ENCODE measurements around the gene WBP2. TPM values are rescaled to one million over a fixed set of nuclear protein-coding genes. Genes with fewer than 3 reads are reported as not detected.

WBP2 gene
- total RNA-seq, 4 donors from 2014 or later, result 27.7 to 75.1 (median 56.8) TPM

DNA sequence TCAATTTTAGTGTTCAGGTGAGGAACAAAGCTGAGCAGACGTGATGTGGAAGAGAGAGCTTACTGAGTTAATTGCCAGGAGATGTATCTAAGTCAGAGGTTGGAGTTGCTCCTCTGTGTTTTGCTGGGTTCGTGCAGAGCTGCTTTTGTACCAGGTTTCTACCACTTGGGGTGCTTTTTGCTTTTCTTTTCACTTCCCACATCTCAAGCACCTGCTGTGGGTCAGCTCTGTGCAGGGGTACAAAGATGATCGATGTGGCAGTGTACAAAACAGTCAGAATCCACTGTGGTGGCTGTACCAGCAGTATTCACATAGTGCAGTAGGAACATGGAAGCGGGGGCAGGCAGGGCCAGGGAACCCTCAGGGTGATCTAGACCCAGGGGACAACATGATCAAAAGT lies 55.7 kb downstream of the WBP2 start:
- H3K36me3 ChIP-seq, result peaks cover 0 to 14% (median 4%) of the 10 kb centered on the region in 4 donors
- 78 to 86% methylated on average over 1 to 4 of the region's 4 CpGs for WGBS, 2 donors (ENCODE audit: low coverage in 1 of 2)

DNA sequence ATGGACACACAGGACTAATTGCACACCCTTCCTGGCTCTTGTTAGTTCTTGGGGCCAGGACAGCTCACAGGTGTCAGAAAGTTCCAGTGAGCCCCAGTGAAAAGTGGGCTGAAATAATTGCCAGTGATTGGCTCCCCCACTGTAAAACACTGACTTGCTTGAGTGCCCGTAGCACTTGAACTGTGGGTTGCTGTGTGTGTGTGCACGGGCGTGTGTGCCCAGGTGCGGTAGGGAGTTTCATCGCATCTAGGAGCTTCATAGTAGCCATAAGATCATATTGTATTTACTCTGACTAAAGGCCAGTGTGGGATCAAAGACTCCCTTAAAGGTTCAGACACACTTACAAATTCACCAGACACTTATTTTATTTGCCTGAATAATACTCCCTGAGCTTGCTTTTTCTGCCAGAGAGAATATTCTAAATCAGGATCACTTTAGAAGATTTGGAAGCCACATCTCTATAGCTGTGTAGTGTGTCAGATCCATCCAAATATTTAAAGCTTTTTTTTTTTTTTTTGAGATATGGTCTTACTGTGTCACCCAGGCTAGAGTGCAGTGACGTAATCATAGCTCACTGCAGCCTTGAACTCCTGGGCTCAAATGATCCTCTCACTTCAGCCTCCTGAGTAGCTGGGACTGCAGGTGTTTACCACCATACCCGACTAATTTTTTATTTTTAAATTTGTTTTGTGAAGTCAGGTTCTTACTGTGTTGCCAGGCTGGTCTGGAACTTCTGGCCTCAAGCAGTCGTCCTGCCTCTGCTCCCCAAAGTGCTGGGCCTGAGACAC lies 59.1 kb downstream of the WBP2 start:
- H3K27me3 ChIP-seq, result no peaks in the 10 kb centered on the region
- no peak overlapping the region for H3K27ac ChIP-seq
- in situ Hi-C loops (cut with MboI; ENCODE audit: low pct_ligation_motif_present in 1 of 4, low pct_unique_long_range_greater_than_20kb in 1 of 4, low sequenced_read_pairs in 3 of 4), result no loop called here
- intact Hi-C loops (cut with DNase I; ENCODE audit: low total_unique reads), result no loop called here
- no peaks in the 10 kb centered on the region for H3K4me1 ChIP-seq
- TF ChIP-seq POLR2AphosphoS5 (IDR thresholded peaks at IDR 0.05), result no peak
- no peak for TF ChIP-seq POLR2A (IDR thresholded peaks at IDR 0.05)
- TF ChIP-seq, protein P1, sequence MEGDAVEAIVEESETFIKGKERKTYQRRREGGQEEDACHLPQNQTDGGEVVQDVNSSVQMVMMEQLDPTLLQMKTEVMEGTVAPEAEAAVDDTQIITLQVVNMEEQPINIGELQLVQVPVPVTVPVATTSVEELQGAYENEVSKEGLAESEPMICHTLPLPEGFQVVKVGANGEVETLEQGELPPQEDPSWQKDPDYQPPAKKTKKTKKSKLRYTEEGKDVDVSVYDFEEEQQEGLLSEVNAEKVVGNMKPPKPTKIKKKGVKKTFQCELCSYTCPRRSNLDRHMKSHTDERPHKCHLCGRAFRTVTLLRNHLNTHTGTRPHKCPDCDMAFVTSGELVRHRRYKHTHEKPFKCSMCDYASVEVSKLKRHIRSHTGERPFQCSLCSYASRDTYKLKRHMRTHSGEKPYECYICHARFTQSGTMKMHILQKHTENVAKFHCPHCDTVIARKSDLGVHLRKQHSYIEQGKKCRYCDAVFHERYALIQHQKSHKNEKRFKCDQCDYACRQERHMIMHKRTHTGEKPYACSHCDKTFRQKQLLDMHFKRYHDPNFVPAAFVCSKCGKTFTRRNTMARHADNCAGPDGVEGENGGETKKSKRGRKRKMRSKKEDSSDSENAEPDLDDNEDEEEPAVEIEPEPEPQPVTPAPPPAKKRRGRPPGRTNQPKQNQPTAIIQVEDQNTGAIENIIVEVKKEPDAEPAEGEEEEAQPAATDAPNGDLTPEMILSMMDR (IDR thresholded peaks at IDR 0.05), result no peak
- no peak for TF ChIP-seq EP300 (IDR thresholded peaks at IDR 0.05; ENCODE audit: low read depth)
- no peaks in the 10 kb centered on the region for H3K9me3 ChIP-seq
- DNase-seq, result no peak
- WGBS, 2 donors (ENCODE audit: low coverage in 1 of 2), result 76 to 92% methylated on average over 3 to 8 of the region's 8 CpGs
- H3K4me3 ChIP-seq, result no peak overlapping the region
- H3K36me3 ChIP-seq, result peaks cover 0 to 20% (median 4%) of the 10 kb centered on the region in 4 donors

More for the DNA sequence above, 55.7 kb downstream of the WBP2 start:
- TF ChIP-seq, protein P1 (IDR thresholded peaks at IDR 0.05), result no peak
- TF ChIP-seq POLR2A (IDR thresholded peaks at IDR 0.05) (no peak), POLR2AphosphoS5 (IDR thresholded peaks at IDR 0.05) (no peak), EP300 (IDR thresholded peaks at IDR 0.05; ENCODE audit: low read depth) (no peak)
- no peaks in the 10 kb centered on the region for H3K27me3 ChIP-seq
- intact Hi-C loops (cut with DNase I; ENCODE audit: low total_unique reads), result no loop called here
- no peaks in the 10 kb centered on the region for H3K4me1 ChIP-seq
- H3K27ac ChIP-seq, result no peak overlapping the region
- no peak overlapping the region for H3K4me3 ChIP-seq
- in situ Hi-C loops (cut with MboI; ENCODE audit: low pct_ligation_motif_present in 1 of 4, low pct_unique_long_range_greater_than_20kb in 1 of 4, low sequenced_read_pairs in 3 of 4), result no loop called here
- no peak for DNase-seq
- no peaks in the 10 kb centered on the region for H3K9me3 ChIP-seq

Other genes with a start within 250 kb of the WBP2 start
- gene SMIM5, start 221.9 kb downstream of the WBP2 start, total RNA-seq, result 10 to 100 TPM in 3 of 4 donors, not detected in 1; 31.3 to 71.4 (median 50.0) TPM
- gene RECQL5, start 188.2 kb downstream of the WBP2 start, total RNA-seq, result 100 to 1,000 TPM in 2 of 4 donors, 10 to 100 TPM in 2; 25.1 to 129 (median 80.3) TPM
- gene SAP30BP, start 188.0 kb downstream of the WBP2 start, total RNA-seq, result 10 to 100 TPM; 49.0 to 83.8 (median 71.4) TPM
- 100 to 1,000 TPM; 196 to 323 (median 229) TPM for gene ITGB4, start 133.9 kb downstream of the WBP2 start, total RNA-seq
- 100 to 1,000 TPM in 1 of 4 donors, 10 to 100 TPM in 1, 1 to 10 TPM in 2; 9.3 to 116 (median 30.9) TPM for gene GALK1, start 90.1 kb downstream of the WBP2 start, total RNA-seq
- 10 to 100 TPM; 24.0 to 99.1 (median 63.1) TPM for gene UNK, start 70.5 kb downstream of the WBP2 start, total RNA-seq
- gene UNC13D, start 10.9 kb downstream of the WBP2 start, total RNA-seq, result 10 to 100 TPM in 3 of 4 donors, 1 to 10 TPM in 1; 3.0 to 48.3 (median 16.2) TPM
- 100 to 1,000 TPM in 1 of 4 donors, 10 to 100 TPM in 3; 38.6 to 118 (median 41.0) TPM for gene TRIM47, start 23.2 kb upstream of the WBP2 start, total RNA-seq
- gene TRIM65, start 41.6 kb upstream of the WBP2 start, total RNA-seq, result 10 to 100 TPM; 16.8 to 21.7 (median 20.5) TPM
- gene MRPL38, start 49.5 kb upstream of the WBP2 start, total RNA-seq, result 100 to 1,000 TPM in 1 of 4 donors, 10 to 100 TPM in 3; 40.6 to 117 (median 48.5) TPM
- gene FBF1, start 85.7 kb upstream of the WBP2 start, total RNA-seq, result 10 to 100 TPM in 2 of 4 donors, 1 to 10 TPM in 2; 2.9 to 29.9 (median 7.9) TPM
- gene ACOX1, start 123.8 kb upstream of the WBP2 start, total RNA-seq, result 100 to 1,000 TPM in 3 of 4 donors, 10 to 100 TPM in 1; 37.0 to 254 (median 212) TPM
- gene TEN1, start 123.9 kb upstream of the WBP2 start, total RNA-seq, result 100 to 1,000 TPM in 1 of 4 donors, 10 to 100 TPM in 3; 18.7 to 137 (median 20.7) TPM
- 10 to 100 TPM in 2 of 4 donors, 1 to 10 TPM in 1, not detected in 1; 5.4 to 24.6 (median 16.9) TPM for gene CDK3, start 145.5 kb upstream of the WBP2 start, total RNA-seq
- gene EVPL, start 172.0 kb upstream of the WBP2 start, total RNA-seq, result 10 to 100 TPM; 17.1 to 23.7 (median 20.6) TPM
- gene SRP68, start 217.2 kb upstream of the WBP2 start, total RNA-seq, result 10 to 100 TPM; 11.6 to 44.8 (median 30.4) TPM
- gene GALR2, start 219.4 kb upstream of the WBP2 start, total RNA-seq, result 1 to 10 TPM in 3 of 4 donors, not detected in 1; 1.9 to 10.0 (median 3.2) TPM
- under 1 TPM in 1 of 4 donors, not detected in 3; 0.40 TPM for gene ZACN, start 223.8 kb upstream of the WBP2 start, total RNA-seq
- gene EXOC7, start 248.5 kb upstream of the WBP2 start, total RNA-seq, result 100 to 1,000 TPM in 2 of 4 donors, 10 to 100 TPM in 2; 88.0 to 143 (median 105) TPM

Data from transverse colon (tissue), 4 donors.